Measurements from ENCODE around the gene MGLL. TPM values are rescaled to one million over a fixed set of nuclear protein-coding genes. Genes with fewer than 3 reads are reported as not detected.

The MGLL gene
- total and polyA plus RNA-seq, 2 donors from 2014 or later: 74.2 to 250 TPM

DNA sequence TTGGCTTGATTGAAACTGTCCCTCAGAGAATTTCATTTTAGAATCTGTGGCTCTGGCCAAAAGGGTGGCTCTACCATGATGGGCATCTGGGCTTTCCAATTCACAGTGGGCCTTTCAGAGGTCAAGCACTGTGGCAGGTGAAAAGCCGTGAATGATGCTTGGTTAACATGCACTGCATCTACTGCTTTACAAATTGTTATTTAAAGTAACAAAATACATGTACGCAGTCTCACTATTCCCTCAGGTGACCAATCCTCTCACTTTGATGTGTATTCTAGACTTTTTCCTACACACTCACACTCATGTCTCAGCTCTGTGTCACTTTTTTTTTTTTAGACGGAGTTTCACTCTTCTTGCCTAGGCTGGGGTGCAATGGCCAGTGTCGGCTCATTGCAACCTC lies 70.5 kb downstream of the MGLL start:
- DNase-seq: no peak
- FAIRE-seq: no peak
- intact Hi-C loops (cut with DNase I): no loop called here

GRCh38 chr3:127751163-127751621 lies 71.1 kb downstream of the MGLL start:
- Histone ChIP-seq H3K9me3 (ENCODE audit: control insufficient read depth in 2 of 3, insufficient read depth in 1 of 3, low read length in 3 of 3) (no peaks in the 10 kb centered on the region), H3K4me1 (ENCODE audit: control insufficient read depth in 2 of 3, insufficient read depth in 2 of 3, low read depth in 1 of 3, low read length in 3 of 3) (peaks cover 0 to 11% (median 9%) of the 10 kb centered on the region in 3 donors), H3K9ac (ENCODE audit: low read length in 3 of 3) (no peak overlapping the region), H3K36me3 (ENCODE audit: control insufficient read depth in 2 of 3, insufficient read depth in 3 of 3, low read length in 3 of 3) (no peaks in the 10 kb centered on the region), H3K27me3 (ENCODE audit: control insufficient read depth, insufficient read depth, low read length) (no peaks in the 10 kb centered on the region), H3K27ac (ENCODE audit: low read depth in 2 of 2, low read length in 2 of 2) (no peak overlapping the region), H3K4me3 (ENCODE audit: low read length in 3 of 3) (no peak overlapping the region)
- no peak for TF ChIP-seq CTCF (IDR thresholded peaks at IDR 0.05; ENCODE audit: borderline replicate concordance, extremely low read depth, insufficient read depth)
- DNase-seq: peak in 1 of 5 donors; percentile 46
- intact Hi-C loops (cut with DNase I): no loop called here
- no peak for FAIRE-seq

More for the DNA sequence above, 70.5 kb downstream of the MGLL start:
- H3K4me3 ChIP-seq (ENCODE audit: low read length in 3 of 3): no peak overlapping the region
- no peaks in the 10 kb centered on the region for H3K27me3 ChIP-seq (ENCODE audit: control insufficient read depth, insufficient read depth, low read length)
- no peak for TF ChIP-seq CTCF (IDR thresholded peaks at IDR 0.05; ENCODE audit: borderline replicate concordance, extremely low read depth, insufficient read depth)
- H3K9ac ChIP-seq (ENCODE audit: low read length in 3 of 3): no peak overlapping the region
- no peak overlapping the region for H3K27ac ChIP-seq (ENCODE audit: low read depth in 2 of 2, low read length in 2 of 2)
- H3K9me3 ChIP-seq (ENCODE audit: control insufficient read depth in 2 of 3, insufficient read depth in 1 of 3, low read length in 3 of 3): no peaks in the 10 kb centered on the region
- no peaks in the 10 kb centered on the region for H3K36me3 ChIP-seq (ENCODE audit: control insufficient read depth in 2 of 3, insufficient read depth in 3 of 3, low read length in 3 of 3)
- peaks cover 0 to 11% (median 9%) of the 10 kb centered on the region in 3 donors for H3K4me1 ChIP-seq (ENCODE audit: control insufficient read depth in 2 of 3, insufficient read depth in 2 of 3, low read depth in 1 of 3, low read length in 3 of 3)

DNA sequence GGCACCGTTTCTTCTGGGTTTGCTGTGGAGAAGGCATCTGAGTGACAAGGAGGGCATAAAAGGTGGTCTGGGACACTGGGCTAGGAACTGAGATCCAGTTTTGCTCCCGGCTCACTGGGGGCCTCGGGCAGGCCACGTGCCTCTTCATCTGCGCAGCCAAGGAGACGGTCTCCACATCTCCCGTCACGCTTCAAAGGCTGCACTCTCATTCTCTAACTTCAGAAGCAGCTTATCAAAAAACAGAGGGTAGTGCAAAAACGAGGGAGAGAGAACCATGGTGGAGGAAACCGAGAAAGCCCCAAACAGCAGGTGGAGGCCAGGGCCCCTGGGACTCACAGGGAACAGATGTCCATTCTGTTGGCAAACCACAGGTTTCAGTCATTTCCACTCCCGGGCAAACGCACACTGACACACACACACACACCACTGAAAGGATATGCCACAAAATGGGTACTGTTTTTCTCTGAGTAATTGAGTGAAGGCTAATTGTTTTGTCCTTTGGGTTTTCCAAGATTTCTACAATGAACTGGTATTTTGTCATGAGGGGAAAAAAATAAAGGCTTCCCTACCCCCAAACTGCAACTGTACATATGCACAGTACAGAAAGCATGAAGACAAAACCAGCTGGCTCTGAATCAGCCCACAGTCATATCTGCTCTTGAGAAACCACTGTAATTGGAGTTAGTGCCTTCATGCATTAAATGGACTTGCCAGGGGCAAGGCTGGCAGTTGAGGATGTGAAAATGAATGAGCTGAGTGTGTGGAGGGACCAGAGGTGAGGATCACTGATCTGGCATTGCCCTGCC lies 71.9 kb downstream of the MGLL start:
- H3K9ac ChIP-seq (ENCODE audit: low read length in 3 of 3): no peak overlapping the region

More for the DNA sequence above, 71.9 kb downstream of the MGLL start:
- no peak overlapping the region for H3K4me3 ChIP-seq (ENCODE audit: low read length in 3 of 3)
- FAIRE-seq (no peak), DNase-seq (no peak)
- H3K9me3 ChIP-seq (ENCODE audit: control insufficient read depth in 2 of 3, insufficient read depth in 1 of 3, low read length in 3 of 3): no peaks in the 10 kb centered on the region
- H3K4me1 ChIP-seq (ENCODE audit: control insufficient read depth in 2 of 3, insufficient read depth in 2 of 3, low read depth in 1 of 3, low read length in 3 of 3): peaks cover 0 to 11% (median 9%) of the 10 kb centered on the region in 3 donors
- TF ChIP-seq CTCF (IDR thresholded peaks at IDR 0.05; ENCODE audit: borderline replicate concordance, extremely low read depth, insufficient read depth): no peak
- no peaks in the 10 kb centered on the region for H3K27me3 ChIP-seq (ENCODE audit: control insufficient read depth, insufficient read depth, low read length)
- no peaks in the 10 kb centered on the region for H3K36me3 ChIP-seq (ENCODE audit: control insufficient read depth in 2 of 3, insufficient read depth in 3 of 3, low read length in 3 of 3)
- intact Hi-C loops (cut with DNase I): no loop called here
- peak overlapping the region in 1 of 2 donors; percentile 16 for H3K27ac ChIP-seq (ENCODE audit: low read depth in 2 of 2, low read length in 2 of 2)

All from kidney (tissue), 14 donors.